Urothelium cell line (cell line): ENCODE measurements around the gene KLHL30.
A peak's percentile ranks its signal among the peaks of the same experiment; 100 is the strongest.

ENCODE experiments used
- DNase-seq: peaks from one replicate; pipeline ENCODE4 v3.0.0; 2011; ENCODE audit warnings: low spot score, mixed read lengths
- FAIRE-seq: peaks from 2 replicates; lab custom pipeline; 2011; peaks lifted over from hg19 to GRCh38; lab: Jason Lieb, UNC

KLHL30 gene

DNA sequence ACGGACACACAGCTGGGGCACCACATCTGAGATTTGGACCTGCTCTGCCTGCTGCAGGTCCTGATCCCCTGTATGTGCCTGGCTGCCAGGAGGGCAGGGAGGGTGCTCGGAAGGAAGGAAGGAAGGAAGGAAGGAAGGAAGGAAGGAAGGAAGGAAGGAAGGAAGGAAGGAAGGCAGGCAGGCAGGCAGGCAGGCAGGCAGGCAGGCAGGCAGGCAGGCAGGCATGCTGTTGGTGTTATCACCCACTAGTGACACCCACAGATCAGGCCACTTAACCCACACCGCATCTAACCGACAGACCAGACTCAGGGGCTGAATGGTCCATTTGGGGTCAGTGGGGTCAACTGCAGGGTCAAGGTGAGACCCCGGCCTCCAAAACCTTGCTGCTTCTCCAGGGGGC is 5.8 kb downstream of the KLHL30 start:
- no peak for DNase-seq
- FAIRE-seq: no peak

DNA sequence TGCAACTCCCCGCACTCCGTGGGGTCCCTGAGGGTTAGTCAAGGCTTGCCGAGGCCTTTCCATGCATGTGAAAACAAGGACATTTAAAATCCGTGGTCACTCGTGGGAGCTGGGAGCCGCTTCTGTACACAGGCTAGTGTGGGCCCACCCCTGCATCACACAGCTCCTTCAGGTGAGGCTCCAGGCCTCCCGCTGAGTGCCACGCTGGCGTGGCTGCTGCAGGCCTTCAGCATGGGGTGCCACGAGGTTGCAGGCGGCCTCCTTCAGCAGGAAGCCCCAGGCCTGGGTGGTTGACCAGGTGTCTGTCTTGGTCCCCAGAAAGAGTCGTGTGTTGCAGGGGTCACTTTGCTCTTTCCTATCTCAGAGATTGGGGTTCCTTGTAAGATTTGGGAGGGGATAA is 6.6 kb downstream of the KLHL30 start:
- no peak for FAIRE-seq
- DNase-seq: no peak

DNA sequence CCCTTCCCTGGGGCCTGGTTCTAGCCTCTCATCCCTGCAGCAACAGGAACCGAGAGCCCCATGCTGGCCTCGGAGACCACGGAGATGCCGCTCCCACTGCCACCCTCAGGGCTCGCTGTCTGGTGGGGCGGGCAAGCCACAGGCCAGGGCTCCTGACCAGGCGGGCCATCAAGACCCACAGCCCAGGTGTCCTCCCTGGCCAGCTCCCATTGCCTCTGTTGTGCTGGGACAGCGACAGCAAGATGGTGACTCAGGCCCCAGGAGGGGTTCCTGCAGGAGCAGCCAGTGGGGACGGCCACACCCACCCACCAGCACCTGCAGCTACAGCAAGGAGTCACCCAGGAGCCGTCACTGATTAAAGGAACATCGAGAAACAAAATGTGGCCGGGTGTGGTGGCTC is 7.4 kb downstream of the KLHL30 start:
- no peak for FAIRE-seq
- no peak for DNase-seq

DNA sequence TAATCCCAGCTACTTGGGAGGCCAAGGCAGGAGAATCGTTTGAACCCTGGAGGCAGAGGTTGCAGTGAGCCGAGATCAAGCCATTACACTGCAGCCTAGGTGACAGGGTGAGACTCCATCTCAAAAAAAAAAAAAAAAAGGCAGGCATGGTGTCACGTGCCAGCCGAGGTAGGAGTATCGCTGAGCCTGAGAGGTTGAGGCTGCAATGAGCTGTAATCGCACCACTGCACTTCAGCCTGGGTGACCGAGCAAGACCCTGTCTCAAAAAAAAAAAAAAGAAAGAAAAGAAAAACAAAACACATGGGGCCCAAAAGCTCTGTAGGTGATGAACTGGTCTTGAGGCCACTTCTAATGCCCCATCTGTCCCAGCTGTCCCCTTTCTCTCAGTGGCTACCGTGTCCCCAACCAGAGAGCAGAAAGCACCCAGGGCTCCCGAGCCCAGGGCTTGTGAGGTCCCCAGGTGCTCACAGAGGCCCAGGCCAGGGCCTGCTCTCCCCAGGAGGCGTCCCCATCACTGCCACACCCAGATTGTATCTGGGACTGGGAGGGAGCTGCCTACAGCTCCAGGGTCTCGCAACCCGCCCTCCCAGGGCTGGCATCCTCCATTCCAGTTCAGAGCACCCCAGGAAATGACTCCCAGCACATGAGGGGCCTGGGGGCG is 8.5 kb downstream of the KLHL30 start:
- DNase-seq (no peak), FAIRE-seq (no peak)

DNA sequence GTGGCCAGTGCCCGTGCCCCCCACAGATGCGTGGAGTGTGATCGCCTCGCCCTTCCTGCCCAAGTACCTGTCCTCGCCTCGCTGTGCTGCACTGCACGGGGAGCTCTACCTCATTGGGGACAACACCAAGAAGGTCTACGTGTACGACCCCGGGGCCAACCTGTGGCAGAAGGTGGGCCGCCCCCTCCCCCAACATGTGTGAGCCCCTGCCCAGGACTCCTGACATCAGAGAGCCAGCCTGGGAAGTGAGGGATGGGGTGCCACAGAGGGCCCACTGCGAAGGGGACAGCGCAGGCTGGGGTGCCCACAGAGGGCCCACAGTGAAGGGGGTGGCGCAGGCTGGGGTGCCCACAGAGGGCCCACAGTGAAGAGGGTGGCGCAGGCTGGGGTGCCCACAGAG is 10.5 kb downstream of the KLHL30 start:
- FAIRE-seq: no peak
- no peak for DNase-seq

DNA sequence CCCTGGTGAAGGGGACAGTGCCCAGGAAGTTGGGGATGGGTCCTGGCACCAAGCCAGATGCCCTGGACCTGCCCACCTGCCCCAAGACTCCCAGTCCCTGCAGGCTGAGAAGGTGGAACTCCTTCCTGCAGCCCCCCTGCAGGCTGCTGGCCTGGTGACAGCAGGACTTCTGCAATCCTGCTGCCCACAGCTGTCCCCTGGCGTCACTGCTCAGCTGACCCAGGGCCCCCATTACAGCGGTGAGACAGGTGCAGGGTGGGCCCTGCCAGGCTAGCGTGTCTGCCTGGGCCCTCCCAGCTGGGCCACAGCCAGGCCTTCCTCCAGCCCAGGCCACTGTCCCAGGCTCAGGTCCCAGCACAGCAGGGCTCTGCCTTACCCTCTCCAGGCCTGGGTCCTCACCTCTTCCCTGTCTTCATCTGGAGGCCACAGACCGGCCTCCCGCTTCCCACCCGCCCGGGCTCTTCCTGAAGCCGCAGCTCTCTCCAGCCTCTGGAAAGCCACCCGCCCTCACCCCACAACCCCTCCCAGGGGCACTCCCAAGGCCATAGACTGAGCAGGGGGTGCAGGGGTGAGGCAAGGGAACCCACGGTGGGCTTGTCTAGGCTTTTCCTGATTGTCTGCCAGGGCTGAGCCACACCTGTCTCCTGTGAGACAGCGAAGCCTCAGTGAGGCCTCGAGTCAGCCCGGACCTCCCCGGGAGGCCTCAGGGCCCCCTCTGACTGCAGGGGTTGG is 11.5 kb downstream of the KLHL30 start:
- DNase-seq (no peak), FAIRE-seq (no peak)

DNA sequence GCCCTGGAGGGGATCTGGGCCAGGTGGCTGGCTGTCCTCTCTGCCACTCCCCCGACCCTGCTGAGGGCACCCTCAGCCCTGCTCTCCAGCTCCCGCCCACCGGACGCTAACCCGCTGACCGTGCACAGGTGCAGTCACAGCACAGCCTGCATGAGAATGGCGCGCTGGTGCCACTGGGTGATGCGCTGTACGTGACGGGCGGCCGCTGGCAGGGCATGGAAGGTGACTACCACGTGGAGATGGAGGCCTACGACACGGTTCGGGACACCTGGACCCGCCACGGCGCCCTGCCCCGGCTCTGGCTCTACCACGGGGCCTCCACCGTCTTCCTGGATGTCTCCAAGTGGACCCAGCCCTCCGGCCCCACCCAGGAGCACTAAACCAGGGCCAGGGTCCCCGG is 12.2 kb downstream of the KLHL30 start:
- no peak for FAIRE-seq
- DNase-seq: no peak

DNA sequence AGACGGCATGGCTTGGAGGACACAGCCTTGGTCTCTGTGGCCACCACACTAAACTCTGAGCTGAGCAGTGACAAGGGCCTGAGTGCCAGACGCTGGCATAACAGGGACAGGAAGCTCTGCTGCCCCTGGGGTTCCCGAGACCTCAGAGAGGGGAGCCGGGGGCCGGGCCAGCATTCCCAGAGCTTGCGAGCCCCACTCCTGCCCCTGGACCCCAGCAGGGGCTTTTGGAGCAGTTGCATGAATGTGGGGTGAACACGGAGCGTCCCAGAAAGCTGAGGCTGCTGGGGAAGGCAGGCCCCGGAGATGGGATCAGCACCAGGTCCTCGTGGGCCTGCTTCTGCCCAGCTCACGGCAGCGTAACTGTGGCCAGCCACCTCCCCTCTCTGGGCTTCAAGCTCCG is 12.7 kb downstream of the KLHL30 start:
- no peak for DNase-seq
- no peak for FAIRE-seq

DNA sequence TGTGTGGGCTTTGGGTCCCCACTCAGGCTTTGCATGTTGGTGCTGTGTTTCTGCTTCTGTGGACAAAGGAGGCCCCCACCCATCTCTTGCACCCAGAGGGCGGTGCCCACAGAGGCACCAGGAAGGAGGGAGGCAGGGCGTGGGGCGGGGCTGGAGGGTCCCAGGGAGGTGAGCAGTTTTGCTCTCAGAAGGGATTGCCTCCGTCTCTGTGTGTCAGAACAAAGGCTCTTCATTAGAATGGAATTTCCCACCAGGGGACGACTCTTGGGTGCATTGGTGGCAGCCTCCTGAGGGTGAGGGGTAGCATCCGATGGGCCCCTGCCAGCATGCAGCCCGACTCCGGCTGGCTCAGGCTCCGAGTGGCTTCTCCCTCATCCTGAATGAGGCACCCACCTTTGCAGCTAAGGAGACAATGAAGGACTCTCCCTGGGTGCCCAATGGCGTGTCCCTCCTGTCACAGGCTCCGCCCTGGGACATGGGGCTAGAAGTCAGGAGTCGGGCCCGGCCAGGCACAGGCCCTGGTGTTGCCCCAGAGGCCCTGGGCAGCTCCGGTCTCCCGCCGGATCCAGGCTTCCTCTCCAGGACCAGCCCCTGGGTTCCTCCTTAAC is 13.3 kb downstream of the KLHL30 start:
- FAIRE-seq: no peak

DNA sequence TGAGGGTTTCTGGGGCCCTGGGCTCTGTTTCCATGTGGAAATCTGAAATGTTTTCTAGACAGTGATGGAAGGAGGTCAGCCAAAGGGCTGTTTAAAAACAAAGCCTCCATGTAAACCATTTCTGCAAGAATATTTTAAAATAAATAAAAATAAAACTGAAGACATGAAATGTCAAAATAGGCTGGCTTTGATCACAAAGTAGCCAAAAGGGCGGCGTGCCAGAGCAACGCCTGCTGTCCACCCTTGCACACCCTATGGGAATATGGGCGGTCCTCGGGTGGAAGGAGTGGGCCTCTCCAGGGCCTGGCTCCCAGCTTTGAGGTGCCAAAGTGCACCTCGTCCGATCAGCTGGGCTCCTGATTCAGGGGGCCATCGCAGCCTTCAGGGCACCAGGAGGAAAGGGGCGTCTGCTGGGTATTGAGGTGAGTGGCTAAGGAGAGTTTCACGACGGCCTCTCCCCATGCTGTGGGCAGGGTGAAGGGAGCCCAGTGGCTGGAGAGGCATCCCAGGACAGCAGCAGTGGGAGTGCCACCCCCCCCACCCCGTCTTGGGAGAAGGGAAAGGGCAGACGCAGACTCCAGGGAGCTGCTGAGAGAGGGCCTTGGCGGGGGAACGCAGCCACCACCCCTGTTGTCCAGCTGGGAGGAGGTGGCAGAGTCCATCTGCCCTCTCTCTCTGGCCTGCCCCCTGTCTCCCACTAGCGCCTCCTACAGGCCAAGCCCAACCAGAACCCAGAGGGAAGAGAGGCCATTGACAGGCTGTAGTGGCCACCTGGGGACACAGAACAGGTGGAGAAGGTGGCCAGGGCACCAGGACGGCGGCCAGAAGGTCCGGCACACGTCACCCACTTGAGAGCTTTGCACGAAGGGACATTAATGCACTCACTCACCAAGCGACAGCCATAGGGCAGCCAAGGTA is 14.6 kb downstream of the KLHL30 start:
- FAIRE-seq (no peak), DNase-seq (no peak)

More for the DNA sequence above, 13.3 kb downstream of the KLHL30 start:
- no peak for DNase-seq

DNA sequence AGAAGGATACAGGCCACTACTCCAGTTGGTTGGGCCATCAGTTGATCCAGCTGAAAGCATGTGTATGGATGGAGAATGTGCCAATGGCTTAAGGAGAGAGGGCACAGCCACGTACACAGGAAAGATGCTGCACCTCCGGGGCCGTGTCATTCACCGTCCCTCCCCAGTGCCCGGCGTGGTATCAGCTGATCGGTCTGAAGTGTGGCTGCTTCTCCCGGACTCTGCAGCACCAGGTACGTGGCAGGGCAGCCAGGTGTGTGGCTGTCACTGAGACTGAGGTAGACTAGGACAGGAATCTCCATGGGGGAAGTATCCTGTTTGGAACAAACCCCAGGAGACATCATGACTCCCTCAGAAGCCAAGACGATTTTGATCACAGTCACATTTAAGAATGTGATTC is 16.1 kb downstream of the KLHL30 start:
- FAIRE-seq (peak; percentile 13), DNase-seq (no peak)

DNA sequence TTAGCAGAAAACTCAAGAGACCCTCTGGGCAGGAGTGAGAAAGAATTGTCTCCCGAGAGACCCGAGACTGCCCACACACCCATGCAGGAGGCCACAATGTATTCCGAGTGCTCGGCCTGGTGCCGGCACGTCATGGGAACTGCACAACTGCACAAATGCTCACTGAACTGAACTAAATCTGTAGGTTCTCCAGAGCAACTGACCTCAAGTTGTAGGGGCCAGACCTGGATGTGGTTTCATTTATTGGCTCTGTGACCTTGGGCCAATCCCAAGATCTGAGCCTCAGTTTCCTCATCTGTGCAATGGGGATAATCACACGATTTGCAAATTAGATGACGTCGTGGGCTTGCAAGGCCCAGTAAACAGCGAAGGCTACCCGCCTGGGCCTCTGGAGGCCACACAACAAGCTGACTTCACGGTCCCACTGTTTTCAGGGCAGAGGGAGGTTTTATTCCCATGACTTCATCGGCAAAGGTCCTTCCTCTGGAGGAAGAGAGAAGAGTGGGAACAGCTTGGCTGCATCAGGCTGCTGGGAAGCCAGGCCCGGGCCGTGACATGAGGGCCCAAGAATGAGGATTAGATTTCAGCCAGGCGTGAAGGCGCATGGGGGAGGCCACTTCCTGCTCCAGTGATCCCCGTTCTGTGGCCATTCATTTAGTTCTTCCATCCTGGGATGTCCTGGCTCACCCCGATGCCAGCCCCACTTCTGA is 16.7 kb downstream of the KLHL30 start:
- DNase-seq (no peak), FAIRE-seq (no peak)

DNA sequence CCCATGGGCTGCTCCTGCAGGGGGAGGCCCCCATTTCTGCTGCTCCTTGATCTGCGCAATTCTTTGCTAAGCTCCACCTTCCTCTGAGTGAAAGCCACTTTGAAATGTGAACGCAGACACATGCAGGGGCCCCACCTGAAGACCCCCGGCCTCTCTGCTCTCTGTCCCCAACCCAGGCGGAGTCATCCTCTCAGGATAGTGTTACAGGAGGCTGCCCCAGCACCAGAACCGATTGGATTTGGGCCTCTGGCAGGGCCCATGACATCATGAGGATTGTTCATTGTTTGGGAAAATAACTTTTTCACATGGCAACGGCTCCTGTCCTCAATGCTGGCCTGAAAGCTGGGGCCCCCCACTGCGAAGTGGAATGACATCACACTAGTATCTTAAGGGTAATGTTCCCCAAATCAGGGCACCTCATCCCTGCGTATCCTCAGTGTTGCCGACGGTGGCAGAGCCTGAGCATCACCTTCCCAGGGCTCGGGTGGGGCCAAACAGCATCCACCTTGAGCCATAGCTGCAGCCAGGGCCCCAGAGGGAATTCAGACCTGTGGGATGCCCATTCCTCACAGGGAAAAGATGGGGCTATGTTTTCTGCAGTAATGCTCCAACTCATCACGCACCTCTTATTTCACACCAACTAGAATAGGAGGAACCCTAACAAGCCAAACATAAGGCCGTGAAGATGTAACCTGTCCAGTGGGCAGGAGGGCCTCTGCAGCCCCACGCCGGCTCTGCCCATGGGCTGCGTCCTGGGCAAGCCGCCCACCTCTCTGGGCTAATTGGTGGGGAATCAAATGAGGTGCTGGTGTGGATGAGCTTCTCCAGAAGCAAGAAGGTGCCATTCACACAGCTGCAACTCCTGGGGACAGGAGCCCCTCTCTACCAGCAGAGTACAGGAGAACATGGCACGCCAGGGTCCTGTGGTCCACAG is 17.6 kb downstream of the KLHL30 start:
- FAIRE-seq (no peak), DNase-seq (no peak)

DNA sequence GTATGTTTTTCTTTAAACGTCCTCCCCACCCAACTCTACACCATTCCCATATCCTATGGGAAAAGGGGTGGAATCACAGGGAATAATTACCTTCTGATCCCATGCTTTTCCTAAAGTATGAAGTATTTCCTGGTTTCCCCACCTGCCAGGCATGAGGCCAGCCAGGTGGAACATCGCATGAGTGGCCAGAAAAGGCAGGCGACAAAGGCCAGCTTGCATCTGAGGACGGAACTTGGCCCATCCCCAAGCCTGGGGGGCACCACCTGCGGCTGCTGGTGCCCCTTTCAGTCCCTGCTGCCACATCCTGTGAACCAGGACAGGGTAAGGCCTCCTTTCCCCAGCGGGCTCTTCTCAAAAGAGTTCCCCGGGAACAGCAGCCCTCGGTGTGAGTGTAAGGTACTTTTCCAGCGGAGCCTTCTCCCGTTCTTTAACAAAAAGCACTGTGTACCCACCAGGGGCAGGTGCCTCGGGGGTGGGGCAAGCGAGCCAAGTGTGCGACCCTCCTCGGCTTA is 19.1 kb downstream of the KLHL30 start:
- no peak for FAIRE-seq

DNA sequence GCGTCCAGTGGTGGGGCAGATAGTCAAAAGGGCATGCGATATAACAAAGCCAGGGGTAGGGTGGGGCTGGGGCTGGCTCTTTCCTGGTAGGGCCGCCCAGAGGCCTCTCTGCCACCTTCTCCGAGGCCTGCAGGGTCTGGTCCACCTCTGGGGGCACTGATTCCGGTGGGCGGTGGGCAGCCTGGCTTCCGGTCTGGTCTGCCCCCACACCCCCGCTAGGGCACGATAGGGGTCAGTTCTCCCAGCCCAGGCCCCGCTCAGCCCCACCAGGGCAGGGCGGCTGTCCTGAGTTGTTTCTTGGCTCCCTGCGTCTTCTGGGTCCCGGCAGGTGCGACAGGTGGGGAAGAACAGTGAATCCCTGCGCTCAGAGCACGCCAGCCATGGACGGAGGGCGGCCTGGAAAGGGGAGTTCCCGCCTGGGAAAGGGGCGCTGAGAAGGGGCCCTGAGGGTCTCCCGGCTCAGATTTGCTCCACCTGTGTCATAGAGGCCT is 19.6 kb downstream of the KLHL30 start:
- FAIRE-seq (no peak), DNase-seq (no peak)

More for the DNA sequence above, 19.1 kb downstream of the KLHL30 start:
- no peak for DNase-seq

DNA sequence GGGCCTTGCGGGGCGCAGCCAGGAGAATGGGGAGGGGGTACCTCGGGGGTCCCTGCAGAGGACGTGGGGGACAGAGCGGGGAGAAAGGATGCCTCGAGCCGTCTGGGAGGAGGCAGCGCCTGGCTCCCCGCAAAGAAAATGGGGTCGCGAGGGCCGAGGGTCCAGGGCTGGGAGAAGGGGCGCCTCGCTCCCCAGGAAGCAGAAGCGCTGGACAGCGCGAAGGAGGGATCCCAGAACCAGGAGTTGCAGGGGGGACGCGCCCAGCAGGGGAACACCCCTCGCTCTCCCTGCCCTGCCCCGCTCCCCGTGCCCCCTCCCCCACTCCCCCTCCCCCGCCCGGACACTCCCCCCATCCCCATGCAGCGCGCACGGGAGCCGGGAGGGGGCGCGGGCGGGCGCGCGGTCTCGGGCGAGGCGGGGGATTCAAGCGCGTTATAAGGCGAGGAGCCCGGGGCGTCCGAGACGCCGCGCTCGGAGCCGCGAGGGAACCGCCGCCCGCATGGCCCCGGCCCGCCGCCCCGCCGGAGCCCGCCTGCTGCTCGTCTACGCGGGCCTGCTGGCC is 20.1 kb downstream of the KLHL30 start, which contains the start of gene ERFE:
Gene ERFE, plus strand, starts transcription at position 462 of the 562 bp plus-strand sequence. Its CDS starts 38 bp downstream, at position 500.
- peak; percentile 88 for DNase-seq
- peak; percentile 5 for FAIRE-seq

DNA sequence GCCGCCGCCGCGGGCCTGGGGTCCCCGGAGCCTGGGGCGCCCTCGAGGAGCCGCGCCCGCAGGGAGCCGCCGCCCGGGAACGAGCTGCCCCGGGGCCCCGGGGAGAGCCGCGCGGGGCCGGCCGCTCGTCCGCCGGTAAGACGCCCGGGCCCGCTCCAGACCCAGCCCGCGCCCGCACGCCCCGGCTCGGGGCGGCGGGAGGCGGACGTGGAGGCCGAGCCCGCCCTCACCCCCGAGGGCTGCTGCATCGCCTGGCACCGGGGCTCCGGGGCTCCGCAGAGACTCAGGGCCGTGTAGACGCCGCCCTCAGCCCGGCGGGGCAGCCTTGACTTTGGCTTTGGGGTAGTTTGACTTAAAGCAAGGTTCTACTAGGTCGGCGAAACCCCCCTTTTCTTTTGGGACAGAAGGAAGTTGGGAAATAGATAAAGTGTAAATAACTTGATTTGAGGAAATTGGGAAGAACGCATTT is 20.6 kb downstream of the KLHL30 start:
- no peak for FAIRE-seq
- peak; percentile 56 for DNase-seq

DNA sequence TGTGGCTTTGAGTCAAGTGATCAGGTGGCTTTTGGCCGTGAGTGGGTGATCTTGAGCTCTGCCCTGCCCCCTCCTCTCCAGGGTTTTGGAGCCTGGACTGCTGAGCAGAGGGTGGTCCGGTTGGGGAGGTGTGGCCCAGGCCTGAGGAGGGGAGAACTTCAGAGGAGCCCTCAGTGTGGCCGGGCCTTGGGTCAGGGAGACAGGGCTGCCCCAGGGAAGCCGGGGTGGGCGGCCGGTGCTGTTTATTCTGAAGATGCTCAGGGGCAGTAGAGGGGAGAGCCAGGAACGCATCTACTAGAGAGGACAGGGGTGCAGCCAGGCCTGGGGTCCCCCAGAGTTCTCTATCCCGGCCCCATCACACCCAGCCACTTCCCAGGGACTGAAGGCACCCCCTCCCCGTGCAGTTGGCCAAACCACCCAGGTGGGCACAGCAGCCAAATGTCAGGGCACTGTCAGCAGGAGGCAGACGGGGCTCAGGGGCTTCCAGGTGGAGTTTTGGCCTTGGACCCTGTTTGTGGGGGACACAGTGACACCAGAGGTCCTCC is 21.3 kb downstream of the KLHL30 start:
- no peak for FAIRE-seq
- no peak for DNase-seq
